Gastrocnemius medialis (tissue), 4 donors: ENCODE data around the gene CPZ.

ENCODE experiments used
- POLR2A ChIP-seq, 2 donors: fragments of 450-650 bp; IDR thresholded peaks; one replicate each; pipeline ENCODE4 v1.6.1; 2017; ENCODE audit warnings: antibody characterized with exemption in 2 of 2, mild to moderate bottlenecking in 2 of 2, moderate library complexity in 2 of 2
- TF ChIP-seq, protein P1 (sequence below), 5 experiments: fragments of 450-650 bp in 3 of 5; fragments of 200-600 bp in 2 of 5; sonication (generic) in 2 of 5; IDR thresholded peaks in 4 of 5; conservative IDR thresholded peaks in 1 of 5; 1 replicate in 4 of 5; 2 replicates in 1 of 5; pipeline ENCODE4 v1.5.1; 2016 to 2019; ENCODE audit warnings: antibody characterized with exemption in 5 of 5, mild to moderate bottlenecking in 3 of 5, moderate library complexity in 3 of 5

DNA sequence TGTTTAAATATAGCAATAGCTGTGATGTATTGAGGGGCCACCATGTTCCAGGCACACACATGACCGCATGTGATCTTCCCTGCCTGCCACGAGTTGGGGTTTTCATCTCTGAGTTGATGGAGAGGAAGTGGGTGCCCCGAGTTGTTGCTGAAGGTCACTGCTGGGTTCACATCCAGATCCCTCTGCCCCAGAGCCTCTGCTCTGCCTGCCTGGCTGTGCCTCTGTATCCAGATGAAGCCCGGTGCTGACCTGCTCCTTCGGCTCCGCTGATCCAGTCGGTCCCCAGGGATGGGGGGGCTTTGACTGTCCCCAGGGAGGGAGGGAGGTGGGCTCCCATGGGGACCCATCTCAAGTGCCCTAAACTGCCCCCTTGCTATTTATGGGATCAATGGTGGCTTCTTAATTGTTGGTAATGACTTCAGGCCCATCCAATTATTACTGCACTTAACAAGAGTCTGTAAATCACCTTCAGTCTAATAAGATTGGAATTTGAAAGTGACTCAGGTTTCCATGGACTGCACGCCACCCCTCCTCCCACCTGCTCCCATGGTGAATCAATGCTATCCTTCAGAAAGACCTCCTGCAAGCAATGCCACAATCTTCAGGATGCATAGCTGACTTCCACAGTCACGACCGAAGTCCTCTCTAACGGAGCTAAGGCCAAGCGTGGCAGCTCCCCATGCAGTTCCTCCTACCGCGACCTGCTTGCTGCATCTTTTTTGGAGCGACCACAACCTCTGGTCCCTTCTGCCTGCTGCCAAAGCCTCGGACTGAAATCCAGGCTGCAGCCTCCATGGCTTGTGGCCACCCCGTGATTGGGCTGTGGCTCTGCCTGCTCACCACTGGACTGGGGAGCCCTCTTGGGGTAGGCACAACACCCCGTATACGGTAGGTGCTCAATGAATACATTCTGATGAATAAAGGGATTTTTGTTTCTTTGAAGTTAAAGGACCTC is 73.1 kb downstream of the CPZ start:
- TF ChIP-seq, protein P1, sequence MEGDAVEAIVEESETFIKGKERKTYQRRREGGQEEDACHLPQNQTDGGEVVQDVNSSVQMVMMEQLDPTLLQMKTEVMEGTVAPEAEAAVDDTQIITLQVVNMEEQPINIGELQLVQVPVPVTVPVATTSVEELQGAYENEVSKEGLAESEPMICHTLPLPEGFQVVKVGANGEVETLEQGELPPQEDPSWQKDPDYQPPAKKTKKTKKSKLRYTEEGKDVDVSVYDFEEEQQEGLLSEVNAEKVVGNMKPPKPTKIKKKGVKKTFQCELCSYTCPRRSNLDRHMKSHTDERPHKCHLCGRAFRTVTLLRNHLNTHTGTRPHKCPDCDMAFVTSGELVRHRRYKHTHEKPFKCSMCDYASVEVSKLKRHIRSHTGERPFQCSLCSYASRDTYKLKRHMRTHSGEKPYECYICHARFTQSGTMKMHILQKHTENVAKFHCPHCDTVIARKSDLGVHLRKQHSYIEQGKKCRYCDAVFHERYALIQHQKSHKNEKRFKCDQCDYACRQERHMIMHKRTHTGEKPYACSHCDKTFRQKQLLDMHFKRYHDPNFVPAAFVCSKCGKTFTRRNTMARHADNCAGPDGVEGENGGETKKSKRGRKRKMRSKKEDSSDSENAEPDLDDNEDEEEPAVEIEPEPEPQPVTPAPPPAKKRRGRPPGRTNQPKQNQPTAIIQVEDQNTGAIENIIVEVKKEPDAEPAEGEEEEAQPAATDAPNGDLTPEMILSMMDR (IDR thresholded peaks at IDR 0.05 in 4 of 5, conservative IDR thresholded peaks at IDR 0.05 in 1 of 5) = no peak
- no peak for TF ChIP-seq POLR2A (IDR thresholded peaks at IDR 0.05)
